Breast epithelium (tissue), 4 donors: Measurements from ENCODE around the gene DEFB126. TPM values are rescaled to one million over a fixed set of nuclear protein-coding genes. Genes with fewer than 3 reads are reported as not detected.
"Not testable (repeated sequence)": the region's sequence is repeated elsewhere in the genome, so short reads cannot be mapped to it uniquely, and the experiment has no call there.

ENCODE experiments used
- DNase-seq, 2 donors: peaks; one replicate each; pipeline ENCODE4 v3.0.0-alpha.2; 2019; ENCODE audit warnings: low spot score in 2 of 2
- H3K27ac ChIP-seq, 2 donors: fragments of 200-600 bp; sonication (generic) in 1 of 2; one replicate each; pipeline ENCODE4 v1.5.1; 2016 to 2019; ENCODE audit warnings: mild to moderate bottlenecking in 1 of 2
- H3K27me3 ChIP-seq, 2 donors: fragments of 200-600 bp; sonication (generic) in 1 of 2; one replicate each; pipeline versions ENCODE4 v1.5.1 to v1.6.0; 2017 to 2019; ENCODE audit warnings: control low read depth in 1 of 2, mild to moderate bottlenecking in 1 of 2
- H3K36me3 ChIP-seq: fragments of 200-600 bp; one replicate; pipeline ENCODE4 v1.5.1; 2019
- H3K4me1 ChIP-seq, 2 donors: fragments of 200-600 bp; sonication (generic); one replicate each; pipeline ENCODE4 v1.5.1; 2016 to 2019; ENCODE audit warnings: control low read depth in 1 of 2
- H3K4me3 ChIP-seq, 3 donors: fragments of 200-600 bp; sonication (generic); 1 replicate in 2 of 3; 2 replicates in 1 of 3; pipeline ENCODE4 v1.5.1; 2016 to 2019; ENCODE audit warnings: mild to moderate bottlenecking in 3 of 3, moderate library complexity in 2 of 3
- H3K9me3 ChIP-seq, 2 donors: fragments of 200-600 bp; sonication (generic) in 1 of 2; one replicate each; pipeline ENCODE4 v1.5.1; 2016 to 2019; ENCODE audit warnings: control low read depth in 1 of 2
- CTCF ChIP-seq, 3 donors: fragments of 450-650 bp; IDR thresholded peaks; one replicate each; pipeline ENCODE4 v1.5.1; 2016 to 2017; ENCODE audit warnings: antibody characterized with exemption in 3 of 3, mild to moderate bottlenecking in 3 of 3, moderate library complexity in 3 of 3
- POLR2A ChIP-seq: fragments of 450-650 bp; IDR thresholded peaks from one replicate; pipeline ENCODE4 v1.6.1; 2016; ENCODE audit warnings: antibody characterized with exemption, mild to moderate bottlenecking, moderate library complexity
- POLR2AphosphoS5 ChIP-seq, 3 donors: sonication (generic); formaldehyde crosslinking; IDR thresholded peaks; one replicate each; pipeline ENCODE4 v1.6.1; 2017; ENCODE audit warnings: antibody characterized with exemption in 3 of 3
- intact Hi-C: fragments of 100-400 bp; cut with DNase I; formaldehyde crosslinking; loops from one replicate; pipeline ENCODE4 v1.15.1; 2023; ENCODE audit warnings: low total_unique reads
- total RNA-seq, 3 donors: library from RNA; depleted of rRNA; stranded (reverse); fragments of >200 nt; gene quantifications; one replicate each; pipeline ENCODE4 v1.1.0, GENCODE V29; 2016

The DEFB126 gene
- total RNA-seq, 3 donors from 2014 or later, result not detected

- H3K36me3 ChIP-seq, result no peaks in the 10 kb centered on the region
- no peak for DNase-seq
- TF ChIP-seq CTCF (IDR thresholded peaks at IDR 0.05), result no peak
- TF ChIP-seq POLR2A, result no peak
- TF ChIP-seq POLR2AphosphoS5 (IDR thresholded peaks at IDR 0.05), result no peak
- H3K4me1 ChIP-seq, result no peaks in the 10 kb centered on the region
- no peak overlapping the region for H3K4me3 ChIP-seq
- H3K27ac ChIP-seq, result no peak overlapping the region
- peaks cover 0 to 8% of the 10 kb centered on the region in 2 donors for H3K9me3 ChIP-seq
- intact Hi-C loops, result no loop called here
- no peaks in the 10 kb centered on the region for H3K27me3 ChIP-seq
Observed at GRCh38 chr20:112396-112795, 30.0 kb upstream of the DEFB126 start.

- H3K9me3 ChIP-seq, result peaks cover 0 to 17% of the 10 kb centered on the region in 2 donors
- H3K27ac ChIP-seq, result no peak overlapping the region
- H3K4me1 ChIP-seq, result no peaks in the 10 kb centered on the region
- H3K36me3 ChIP-seq, result no peaks in the 10 kb centered on the region
- H3K27me3 ChIP-seq, result peaks cover 0 to 3% of the 10 kb centered on the region in 2 donors
- intact Hi-C loops, result no loop called here
- H3K4me3 ChIP-seq, result no peak overlapping the region
- DNase-seq, result no peak
- TF ChIP-seq CTCF (IDR thresholded peaks at IDR 0.05), result no peak
- no peak for TF ChIP-seq POLR2A
- no peak for TF ChIP-seq POLR2AphosphoS5 (IDR thresholded peaks at IDR 0.05)
Observed at GRCh38 chr20:117518-117917, 24.9 kb upstream of the DEFB126 start.

GRCh38 chr20:129786-130323 lies 12.5 kb upstream of the DEFB126 start:
- H3K4me1 ChIP-seq, DNase-seq, H3K4me3 ChIP-seq, H3K27me3 ChIP-seq, intact Hi-C loops, H3K27ac ChIP-seq, H3K9me3 ChIP-seq, H3K36me3 ChIP-seq: not testable (repeated sequence)

GRCh38 chr20:137668-138490 lies 4.5 kb upstream of the DEFB126 start:
- DNase-seq, result no peak
- intact Hi-C loops, result no loop called here
- Histone ChIP-seq H3K27ac (no peak overlapping the region), H3K36me3 (no peaks in the 10 kb centered on the region), H3K4me3 (no peak overlapping the region), H3K27me3 (peaks cover 0 to 5% of the 10 kb centered on the region in 2 donors), H3K9me3 (no peaks in the 10 kb centered on the region), H3K4me1 (no peaks in the 10 kb centered on the region)
- TF ChIP-seq POLR2AphosphoS5 (IDR thresholded peaks at IDR 0.05) (no peak), CTCF (IDR thresholded peaks at IDR 0.05) (no peak), POLR2A (no peak)

- no peaks in the 10 kb centered on the region for H3K4me1 ChIP-seq
- intact Hi-C loops, result no loop called here
- no peak for TF ChIP-seq POLR2A
Observed at GRCh38 chr20:145877-146276, 3.5 kb downstream of the DEFB126 start.

GRCh38 chr20:152131-152530 lies 9.7 kb downstream of the DEFB126 start:
- no peak for DNase-seq
- H3K36me3 ChIP-seq, result no peaks in the 10 kb centered on the region
- no peak overlapping the region for H3K27ac ChIP-seq
- H3K27me3 ChIP-seq, result no peaks in the 10 kb centered on the region
- intact Hi-C loops, result no loop called here
- no peak overlapping the region for H3K4me3 ChIP-seq
- H3K4me1 ChIP-seq, result no peaks in the 10 kb centered on the region
- TF ChIP-seq POLR2AphosphoS5 (IDR thresholded peaks at IDR 0.05) (no peak), CTCF (IDR thresholded peaks at IDR 0.05) (no peak), POLR2A (no peak)
- no peaks in the 10 kb centered on the region for H3K9me3 ChIP-seq

More at GRCh38 chr20:145877-146276, 3.5 kb downstream of the DEFB126 start:
- DNase-seq, result no peak
- Histone ChIP-seq H3K4me3 (no peak overlapping the region), H3K27me3 (no peaks in the 10 kb centered on the region), H3K9me3 (no peaks in the 10 kb centered on the region), H3K36me3 (no peaks in the 10 kb centered on the region), H3K27ac (no peak overlapping the region)
